HG03439 (cell line): ENCODE data around the gene RHBDF2.

Experiments used
- ATAC-seq: cut with Tn5 transposase; IDR thresholded peaks from one replicate; pipeline ENCODE4 v1.9.1; 2021; ENCODE audit warnings: mild to moderate bottlenecking, moderate library complexity; ENCODE audit not compliant: unreplicated experiment

Gene RHBDF2

DNA sequence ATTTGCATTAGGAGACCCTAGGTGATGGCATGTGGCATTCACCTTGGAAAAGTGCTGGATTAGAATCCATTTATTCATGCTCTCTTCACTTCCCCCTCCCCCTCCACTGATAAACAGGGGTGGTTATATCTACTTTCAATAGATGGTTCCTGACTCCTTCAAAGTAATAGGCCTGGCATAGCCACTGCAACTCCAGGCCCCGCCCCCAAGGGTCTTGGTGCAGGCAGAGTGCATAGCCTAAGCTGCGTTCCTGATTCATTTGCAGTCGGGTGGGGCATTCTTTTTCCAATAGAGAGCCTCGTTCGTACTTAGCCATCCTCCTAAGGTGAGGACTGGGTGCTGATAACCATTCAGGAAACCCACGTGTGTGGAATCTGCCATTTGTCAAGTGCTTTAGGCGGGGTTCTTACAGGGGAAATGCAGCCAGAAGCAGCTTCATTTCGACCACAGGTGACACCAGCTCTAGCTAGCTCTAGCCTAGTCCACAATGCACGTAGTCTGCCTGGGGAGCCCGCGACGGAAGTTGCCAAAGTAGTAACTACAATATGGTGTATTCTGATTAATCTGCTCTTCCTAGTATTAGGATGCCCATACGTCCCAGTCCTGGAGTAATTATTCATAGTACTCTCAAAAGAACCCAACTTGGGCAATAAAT, 59.4 kb downstream of the RHBDF2 start:
- ATAC-seq = no peak

- ATAC-seq = no peak
Observed at GRCh38 chr17:76440751-76441362, 60.4 kb downstream of the RHBDF2 start.

GRCh38 chr17:76439314-76439928, 61.8 kb downstream of the RHBDF2 start:
- ATAC-seq = no peak

DNA sequence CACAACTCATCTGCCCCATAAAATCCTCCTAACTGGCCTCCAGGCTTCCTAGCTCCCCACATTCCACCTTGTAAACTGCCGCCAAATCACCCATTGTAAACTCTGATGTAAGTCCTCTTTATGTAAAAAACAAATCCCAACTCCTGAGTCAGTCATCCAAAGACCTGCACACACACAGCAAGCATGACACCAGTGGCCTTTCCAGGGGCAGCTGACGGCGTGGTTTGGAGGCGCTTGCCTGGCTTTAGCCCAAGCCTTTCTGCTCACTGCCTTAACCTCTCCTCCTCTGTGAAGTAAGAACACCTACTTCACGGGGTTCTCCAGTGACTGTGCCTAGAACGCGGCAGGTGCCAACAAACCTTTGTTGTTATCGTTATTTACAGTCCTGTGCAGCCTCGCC, 62.3 kb downstream of the RHBDF2 start:
- no peak for ATAC-seq

- no peak for ATAC-seq
Observed at GRCh38 chr17:76437467-76438402, 63.5 kb downstream of the RHBDF2 start.

DNA sequence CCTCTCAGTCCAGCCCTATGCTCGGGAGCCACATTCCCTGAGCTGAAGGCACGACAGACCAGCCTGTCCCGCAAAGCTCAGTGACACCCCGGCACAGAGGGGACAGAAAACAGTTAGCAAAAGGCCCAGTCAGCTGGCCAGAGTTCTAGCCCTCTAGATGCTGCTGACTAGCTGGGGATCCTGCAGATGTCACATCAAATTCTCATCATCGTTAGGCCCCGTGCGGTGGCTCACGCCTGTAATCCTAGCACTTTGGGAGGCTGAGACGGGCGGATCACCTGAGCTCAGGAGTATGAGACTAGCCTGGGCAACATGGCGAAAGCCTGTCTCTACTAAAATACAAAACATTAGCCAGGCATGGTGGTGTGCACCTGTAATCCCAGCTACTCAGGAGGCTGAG, 65.5 kb downstream of the RHBDF2 start:
- no peak for ATAC-seq

GRCh38 chr17:76434870-76435269, 66.4 kb downstream of the RHBDF2 start:
- no peak for ATAC-seq

GRCh38 chr17:76433693-76434092, 67.5 kb downstream of the RHBDF2 start:
- no peak for ATAC-seq

DNA sequence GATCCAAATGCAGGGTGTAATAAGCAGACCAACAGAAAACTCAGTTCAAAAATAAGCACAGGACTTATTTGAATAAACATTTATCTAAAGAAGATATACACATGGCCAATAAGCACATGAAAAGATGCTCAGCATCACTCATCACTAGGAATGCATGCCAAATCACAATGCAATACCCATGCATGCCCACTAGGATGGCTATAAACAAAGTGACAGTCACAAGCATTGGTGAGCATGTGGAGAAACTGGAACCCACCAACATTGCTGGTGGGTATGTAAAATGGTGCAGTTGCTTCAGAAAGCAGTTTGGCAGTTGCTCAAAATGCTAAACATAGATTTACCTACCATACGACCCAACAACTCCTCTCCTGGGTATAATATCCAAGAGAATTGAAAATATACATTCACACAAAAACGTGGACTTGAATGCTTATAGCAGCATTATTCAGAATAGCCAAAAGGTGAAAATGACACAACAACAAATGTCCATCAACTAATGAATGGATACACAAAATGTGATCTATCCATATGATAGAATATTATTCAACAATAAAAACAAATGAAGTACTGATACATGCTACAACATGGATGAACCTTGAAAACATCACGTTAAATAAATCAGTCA, 68.4 kb downstream of the RHBDF2 start:
- no peak for ATAC-seq

GRCh38 chr17:76432004-76432403, 69.2 kb downstream of the RHBDF2 start:
- no peak for ATAC-seq

GRCh38 chr17:76431509-76431908, 69.7 kb downstream of the RHBDF2 start:
- no peak for ATAC-seq

- ATAC-seq = no peak
Observed at GRCh38 chr17:76428511-76428910, 72.7 kb downstream of the RHBDF2 start.

- no peak for ATAC-seq
Observed at GRCh38 chr17:76427501-76428231, 73.6 kb downstream of the RHBDF2 start.

DNA sequence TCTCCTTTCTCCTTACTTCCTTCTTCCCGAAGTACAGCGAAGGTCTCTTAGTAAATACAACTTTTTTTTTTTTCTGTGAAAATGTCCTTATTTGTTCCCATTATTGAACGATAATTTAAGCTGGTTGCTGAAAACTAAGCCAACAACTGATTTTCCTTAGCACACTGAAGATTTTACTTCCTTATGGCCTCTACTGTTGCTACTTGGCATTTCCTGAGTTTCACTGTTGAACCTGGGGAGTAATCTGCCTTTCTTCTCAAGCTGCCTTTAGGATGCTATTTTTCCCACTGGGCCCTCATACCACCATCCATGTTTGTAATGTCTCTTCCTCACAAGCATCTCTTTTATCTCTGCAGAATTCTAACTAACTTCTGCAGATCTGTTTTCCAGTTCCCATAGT, 74.4 kb downstream of the RHBDF2 start:
- no peak for ATAC-seq

- no peak for ATAC-seq
Observed at GRCh38 chr17:76422860-76423259, 78.4 kb downstream of the RHBDF2 start.

DNA sequence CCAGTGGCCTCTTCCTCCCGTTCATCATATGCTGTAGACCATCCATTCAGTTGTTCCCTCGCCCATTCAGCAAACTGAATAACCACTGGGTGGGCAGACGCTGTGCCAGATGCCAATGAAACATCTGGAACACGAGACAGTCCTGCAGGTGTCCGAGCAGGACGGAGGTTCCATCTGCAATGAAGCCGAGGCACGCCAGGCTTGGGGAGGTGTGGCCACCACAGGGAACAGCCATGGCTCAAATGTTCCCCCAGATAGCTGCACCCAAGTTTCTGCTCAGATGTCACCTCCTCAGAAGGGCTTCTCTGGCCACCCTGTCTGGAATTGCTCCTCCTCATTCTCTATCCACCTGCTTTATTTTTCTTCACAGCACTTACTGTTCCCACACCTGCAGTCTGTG, 78.8 kb downstream of the RHBDF2 start:
- ATAC-seq = no peak

DNA sequence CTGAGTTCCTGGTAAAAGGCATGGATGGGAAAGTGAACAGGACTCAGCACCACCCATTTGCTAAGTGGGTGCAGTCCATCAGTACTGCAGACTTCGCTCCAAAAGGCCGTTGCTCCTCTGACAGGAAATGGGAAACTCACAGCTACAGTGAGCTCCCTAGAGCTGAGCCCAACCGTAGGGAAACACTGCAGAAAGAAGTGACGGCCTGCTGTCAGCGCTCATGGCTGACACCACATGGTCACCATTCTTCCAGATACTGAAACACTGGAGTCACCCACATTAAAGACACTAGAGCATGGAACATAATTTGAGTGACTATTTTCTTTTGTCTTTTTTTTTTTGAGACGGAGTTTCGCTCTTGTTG, 80.2 kb downstream of the RHBDF2 start:
- ATAC-seq = no peak
